Middle frontal gyrus (tissue), 1 donor: ENCODE measurements around the gene C10orf95.

Experiments used
- DNase-seq: peaks from one replicate; pipeline ENCODE4 v3.0.0-alpha.2; 2015; ENCODE audit warnings: low spot score; ENCODE audit errors: extremely low spot score

Gene C10orf95

GRCh38 chr10:102435133-102435497 is 16.2 kb downstream of the C10orf95 start:
- no peak for DNase-seq

- no peak for DNase-seq
These were observed 16.8 kb downstream of the C10orf95 start for GRCh38 chr10:102434394-102435132.

GRCh38 chr10:102433619-102434046 is 17.7 kb downstream of the C10orf95 start:
- DNase-seq, result no peak

- DNase-seq, result peak; percentile 96
These were observed 19.0 kb downstream of the C10orf95 start, which contains the start of gene CUEDC2 for GRCh38 chr10:102432162-102432950. CUEDC2 (minus strand) TSS chr10:102432574; CDS start chr10:102425188, 7,386 bp downstream.

GRCh38 chr10:102431452-102432124 is 19.8 kb downstream of the C10orf95 start:
- DNase-seq, result no peak

GRCh38 chr10:102429468-102429867 is 21.9 kb downstream of the C10orf95 start:
- no peak for DNase-seq

GRCh38 chr10:102426803-102427287 is 24.5 kb downstream of the C10orf95 start:
- DNase-seq, result no peak

- no peak for DNase-seq
These were observed 25.9 kb downstream of the C10orf95 start for GRCh38 chr10:102425444-102425843.

- no peak for DNase-seq
These were observed 26.4 kb downstream of the C10orf95 start for GRCh38 chr10:102424916-102425315.

- no peak for DNase-seq
These were observed 27.2 kb downstream of the C10orf95 start for GRCh38 chr10:102424145-102424544.

- no peak for DNase-seq
These were observed 27.9 kb downstream of the C10orf95 start for GRCh38 chr10:102423372-102423968.

- DNase-seq, result no peak
These were observed 28.7 kb downstream of the C10orf95 start for GRCh38 chr10:102422545-102423129.

GRCh38 chr10:102421757-102422512 is 29.4 kb downstream of the C10orf95 start:
- no peak for DNase-seq

GRCh38 chr10:102421507-102421756 is 29.9 kb downstream of the C10orf95 start:
- DNase-seq, result no peak

- peak; percentile 89 for DNase-seq
These were observed 30.4 kb downstream of the C10orf95 start, which contains the start of gene FBXL15 for GRCh38 chr10:102420714-102421506. FBXL15 (plus strand) TSS chr10:102420836; CDS start chr10:102421130, 294 bp downstream.

GRCh38 chr10:102420181-102420713 is 31.1 kb downstream of the C10orf95 start:
- DNase-seq, result no peak

GRCh38 chr10:102419269-102420180 is 31.8 kb downstream of the C10orf95 start:
- DNase-seq, result no peak

GRCh38 chr10:102418622-102419268 is 32.6 kb downstream of the C10orf95 start, which contains the start of gene PSD:
PSD (minus strand) TSS chr10:102418785; CDS start chr10:102417038, 1,747 bp downstream.
- DNase-seq, result no peak
